ENCODE data around the gene PLOD3. TPM values are rescaled to one million over a fixed set of nuclear protein-coding genes. Genes with fewer than 3 reads are reported as not detected.
A peak's percentile ranks its signal among the peaks of the same experiment; 100 is the strongest.

Gene PLOD3
- total RNA-seq, 1 experiment from 2014 or later: 134 TPM

- H3K9me3 Mint-ChIP-seq (ENCODE audit: unreplicated experiment): no peaks in the 10 kb centered on the region
- peak overlapping the region; percentile 94 for H3K27ac Mint-ChIP-seq (ENCODE audit: low read depth, unreplicated experiment)
- TF ChIP-seq, protein P1, sequence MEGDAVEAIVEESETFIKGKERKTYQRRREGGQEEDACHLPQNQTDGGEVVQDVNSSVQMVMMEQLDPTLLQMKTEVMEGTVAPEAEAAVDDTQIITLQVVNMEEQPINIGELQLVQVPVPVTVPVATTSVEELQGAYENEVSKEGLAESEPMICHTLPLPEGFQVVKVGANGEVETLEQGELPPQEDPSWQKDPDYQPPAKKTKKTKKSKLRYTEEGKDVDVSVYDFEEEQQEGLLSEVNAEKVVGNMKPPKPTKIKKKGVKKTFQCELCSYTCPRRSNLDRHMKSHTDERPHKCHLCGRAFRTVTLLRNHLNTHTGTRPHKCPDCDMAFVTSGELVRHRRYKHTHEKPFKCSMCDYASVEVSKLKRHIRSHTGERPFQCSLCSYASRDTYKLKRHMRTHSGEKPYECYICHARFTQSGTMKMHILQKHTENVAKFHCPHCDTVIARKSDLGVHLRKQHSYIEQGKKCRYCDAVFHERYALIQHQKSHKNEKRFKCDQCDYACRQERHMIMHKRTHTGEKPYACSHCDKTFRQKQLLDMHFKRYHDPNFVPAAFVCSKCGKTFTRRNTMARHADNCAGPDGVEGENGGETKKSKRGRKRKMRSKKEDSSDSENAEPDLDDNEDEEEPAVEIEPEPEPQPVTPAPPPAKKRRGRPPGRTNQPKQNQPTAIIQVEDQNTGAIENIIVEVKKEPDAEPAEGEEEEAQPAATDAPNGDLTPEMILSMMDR (IDR thresholded peaks at IDR 0.05; ENCODE audit: unreplicated experiment): peak; percentile 16
- H3K36me3 Mint-ChIP-seq (ENCODE audit: insufficient read depth, unreplicated experiment): peaks cover 47% of the 10 kb centered on the region
- BruUV-seq (replicated peaks): TSS peak; percentile 61
- intact Hi-C loops (cut with micrococcal nuclease): no loop called here
- peak overlapping the region; percentile 99 for H3K4me3 Mint-ChIP-seq (ENCODE audit: unreplicated experiment)
- peaks cover 25% of the 10 kb centered on the region for H3K4me1 Mint-ChIP-seq (ENCODE audit: insufficient read depth, unreplicated experiment)
- DNase-seq (ENCODE audit: unreplicated experiment): peak; percentile 24
- POLR2A ChIA-PET: interaction anchor here (0.6 to 3.1 kb wide), 22 partner anchors 11 to 1146 kb away, joined by 3 to 78 read pairs (median 5); partner anchors contain the start of genes FIS1, SRRT, UFSP1 and VGF
- CTCF ChIA-PET: interaction anchor here (0.8 to 4.5 kb wide), 11 partner anchors 11 to 73 kb away, joined by 3 to 23 read pairs (median 4); partner anchors contain the start of gene FIS1
- H3K27me3 Mint-ChIP-seq (ENCODE audit: insufficient read depth, unreplicated experiment): no peaks in the 10 kb centered on the region
Observed at GRCh38 chr7:101216860-101217387, 457 bp downstream of the PLOD3 start.

DNA sequence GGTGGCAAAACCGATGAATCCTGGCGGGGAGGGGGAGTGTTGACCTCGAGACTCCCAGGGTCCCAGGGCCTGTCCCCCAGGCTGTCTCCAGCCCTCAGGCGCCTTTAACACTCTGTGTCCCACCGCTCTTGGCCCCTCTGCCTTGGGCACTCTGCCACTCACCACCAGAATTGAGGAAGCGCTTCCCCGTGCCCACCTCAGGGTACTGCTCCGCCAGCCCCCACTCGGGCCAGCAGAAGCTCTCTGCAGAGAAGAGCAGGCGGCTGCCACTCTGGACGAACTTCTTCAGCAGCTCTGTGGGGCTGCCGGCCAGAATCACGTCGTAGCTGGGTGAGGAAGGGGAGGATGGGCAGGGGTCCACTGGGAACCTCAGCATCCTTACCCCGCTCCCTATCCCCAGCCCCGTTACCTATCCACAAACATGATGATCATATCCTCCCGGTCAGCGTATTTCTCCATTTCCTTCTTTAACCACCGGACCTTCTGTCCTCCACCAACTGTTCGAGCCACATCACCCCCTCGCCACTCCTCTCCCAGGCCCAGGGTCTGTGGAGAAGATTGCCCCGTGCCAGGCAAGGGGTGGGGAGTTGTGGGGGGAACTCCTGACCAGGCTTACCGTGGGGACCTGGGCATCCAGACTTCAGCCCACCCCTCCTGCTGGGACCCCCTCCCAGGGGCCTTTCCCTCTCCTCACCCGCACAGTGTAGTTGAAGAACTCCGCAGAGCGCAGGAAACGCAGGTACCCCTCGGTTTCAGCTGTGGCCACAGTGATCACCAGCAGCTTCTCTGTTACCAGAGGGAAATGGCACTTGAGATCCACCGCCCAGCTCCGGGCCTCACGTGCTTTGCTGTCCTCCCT is 1.2 kb downstream of the PLOD3 start:
- intact Hi-C loops (cut with micrococcal nuclease): no loop called here
- H3K4me3 Mint-ChIP-seq (ENCODE audit: unreplicated experiment): peak overlapping the region; percentile 99
- peaks cover 20% of the 10 kb centered on the region for H3K4me1 Mint-ChIP-seq (ENCODE audit: insufficient read depth, unreplicated experiment)
- ChIA-PET POLR2A (interaction anchor here (0.6 to 3.1 kb wide), 10 partner anchors 10 to 788 kb away, joined by 3 to 78 read pairs (median 4); partner anchors contain the start of genes FIS1, VGF and ZCWPW1), CTCF (interaction anchor here (0.7 to 4.5 kb wide), 9 partner anchors 16 to 73 kb away, joined by 3 to 23 read pairs (median 4); partner anchors contain the start of gene FIS1)
- TF ChIP-seq, protein P1 (IDR thresholded peaks at IDR 0.05; ENCODE audit: unreplicated experiment): no peak
- no peaks in the 10 kb centered on the region for H3K27me3 Mint-ChIP-seq (ENCODE audit: insufficient read depth, unreplicated experiment)
- H3K27ac Mint-ChIP-seq (ENCODE audit: low read depth, unreplicated experiment): peak overlapping the region; percentile 94
- peaks cover 41% of the 10 kb centered on the region for H3K36me3 Mint-ChIP-seq (ENCODE audit: insufficient read depth, unreplicated experiment)
- no peaks in the 10 kb centered on the region for H3K9me3 Mint-ChIP-seq (ENCODE audit: unreplicated experiment)
- no TSS peak for BruUV-seq (replicated peaks)
- DNase-seq (ENCODE audit: unreplicated experiment): no peak

- ChIA-PET CTCF (no interaction called here), POLR2A (interaction anchor here (1.0 kb wide), 1 partner anchor 86 kb away, joined by 3 read pairs; no protein-coding TSS in a partner anchor)
- TF ChIP-seq, protein P1 (IDR thresholded peaks at IDR 0.05; ENCODE audit: unreplicated experiment): no peak
- Mint-ChIP-seq H3K9me3 (ENCODE audit: unreplicated experiment) (no peaks in the 10 kb centered on the region), H3K36me3 (ENCODE audit: insufficient read depth, unreplicated experiment) (peaks cover 64% of the 10 kb centered on the region), H3K4me1 (ENCODE audit: insufficient read depth, unreplicated experiment) (peaks cover 12% of the 10 kb centered on the region), H3K27me3 (ENCODE audit: insufficient read depth, unreplicated experiment) (no peaks in the 10 kb centered on the region), H3K4me3 (ENCODE audit: unreplicated experiment) (no peak overlapping the region), H3K27ac (ENCODE audit: low read depth, unreplicated experiment) (no peak overlapping the region)
- DNase-seq (ENCODE audit: unreplicated experiment): no peak
- intact Hi-C loops (cut with micrococcal nuclease): no loop called here
- BruUV-seq (replicated peaks): no TSS peak
Observed at GRCh38 chr7:101212014-101212413, 5.4 kb downstream of the PLOD3 start.

DNA sequence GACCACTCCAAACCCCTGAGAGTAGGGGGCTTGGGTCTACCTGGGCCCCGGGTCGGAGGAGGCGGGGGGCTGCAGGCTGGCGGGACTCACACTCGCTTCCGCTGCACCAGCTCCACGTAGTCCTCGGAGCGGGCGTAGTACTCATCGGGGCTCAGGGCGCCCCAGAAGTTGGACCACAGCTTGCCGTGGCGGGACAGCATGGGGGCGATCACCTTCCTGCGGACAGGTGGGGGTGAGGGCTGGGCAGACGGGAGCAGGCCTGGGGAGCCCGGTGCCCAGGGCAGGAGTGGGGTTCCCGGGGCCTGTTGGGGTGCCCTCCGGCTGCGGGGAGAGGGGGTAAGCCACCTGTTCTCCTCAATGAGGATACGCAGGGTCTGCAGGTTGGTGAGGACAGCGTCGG is 5.9 kb downstream of the PLOD3 start:
- no TSS peak for BruUV-seq (replicated peaks)
- intact Hi-C loops (cut with micrococcal nuclease): no loop called here
- POLR2A ChIA-PET: interaction anchor here (1.0 kb wide), 1 partner anchor 85 kb away, joined by 3 read pairs; no protein-coding TSS in a partner anchor
- Mint-ChIP-seq H3K27ac (ENCODE audit: low read depth, unreplicated experiment) (no peak overlapping the region), H3K36me3 (ENCODE audit: insufficient read depth, unreplicated experiment) (peaks cover 69% of the 10 kb centered on the region), H3K27me3 (ENCODE audit: insufficient read depth, unreplicated experiment) (no peaks in the 10 kb centered on the region), H3K4me1 (ENCODE audit: insufficient read depth, unreplicated experiment) (peaks cover 11% of the 10 kb centered on the region), H3K9me3 (ENCODE audit: unreplicated experiment) (no peaks in the 10 kb centered on the region), H3K4me3 (ENCODE audit: unreplicated experiment) (no peak overlapping the region)
- DNase-seq (ENCODE audit: unreplicated experiment): no peak
- TF ChIP-seq, protein P1 (IDR thresholded peaks at IDR 0.05; ENCODE audit: unreplicated experiment): no peak
- CTCF ChIA-PET: interaction anchor here (0.6 to 1.7 kb wide), 2 partner anchors 19 to 105 kb away, joined by 3 to 14 read pairs; no protein-coding TSS in a partner anchor
